Measurements from ENCODE around the gene LRRC37B. TPM values are rescaled to one million over a fixed set of nuclear protein-coding genes. Genes with fewer than 3 reads are reported as not detected.
"Not testable (repeated sequence)": the region's sequence is repeated elsewhere in the genome, so short reads cannot be mapped to it uniquely, and the experiment has no call there.

LRRC37B gene
- 23.4 TPM for total RNA-seq (ENCODE audit: unreplicated experiment)
- long read RNA-seq = 0 reads

GRCh38 chr17:32006957-32007462, at the start of gene LRRC37B:
LRRC37B (plus strand) TSS chr17:32007383; CDS start chr17:32021393, 14,010 bp downstream.
- no peaks in the 10 kb centered on the region for H3K36me3 Mint-ChIP-seq (ENCODE audit: unreplicated experiment)
- peak within 1 kb of the TSS; percentile 69 for H3K27ac Mint-ChIP-seq (ENCODE audit: unreplicated experiment)
- H3K9me3 Mint-ChIP-seq (ENCODE audit: unreplicated experiment) = no peaks in the 10 kb centered on the region
- peaks cover 2% of the 10 kb centered on the region for H3K4me1 Mint-ChIP-seq (ENCODE audit: low read depth, unreplicated experiment)
- DNase-seq = peak; percentile 92
- peak within 1 kb of the TSS; percentile 89 for H3K4me3 Mint-ChIP-seq (ENCODE audit: unreplicated experiment)
- no peaks in the 10 kb centered on the region for H3K27me3 Mint-ChIP-seq (ENCODE audit: unreplicated experiment)
- peak; percentile 98 for TF ChIP-seq CTCF (IDR thresholded peaks at IDR 0.05; ENCODE audit: partially characterized antibody, unreplicated experiment)

GRCh38 chr17:31964131-31964530, 43.1 kb upstream of the LRRC37B start:
- H3K4me3 Mint-ChIP-seq (ENCODE audit: unreplicated experiment); H3K27me3 Mint-ChIP-seq (ENCODE audit: unreplicated experiment); H3K9me3 Mint-ChIP-seq (ENCODE audit: unreplicated experiment); H3K36me3 Mint-ChIP-seq (ENCODE audit: unreplicated experiment); H3K27ac Mint-ChIP-seq (ENCODE audit: unreplicated experiment); DNase-seq; H3K4me1 Mint-ChIP-seq (ENCODE audit: low read depth, unreplicated experiment): not testable (repeated sequence)

- Mint-ChIP-seq H3K4me1 (ENCODE audit: low read depth, unreplicated experiment) (peaks cover 4% of the 10 kb centered on the region), H3K4me3 (ENCODE audit: unreplicated experiment) (no peak overlapping the region), H3K36me3 (ENCODE audit: unreplicated experiment) (no peaks in the 10 kb centered on the region), H3K9me3 (ENCODE audit: unreplicated experiment) (no peaks in the 10 kb centered on the region), H3K27ac (ENCODE audit: unreplicated experiment) (no peak overlapping the region), H3K27me3 (ENCODE audit: unreplicated experiment) (no peaks in the 10 kb centered on the region)
- TF ChIP-seq CTCF (IDR thresholded peaks at IDR 0.05; ENCODE audit: partially characterized antibody, unreplicated experiment) = no peak
- DNase-seq = no peak
Measured at GRCh38 chr17:31967648-31968047, 39.5 kb upstream of the LRRC37B start.

GRCh38 chr17:31970416-31970815, 36.8 kb upstream of the LRRC37B start:
- not testable (repeated sequence) for H3K4me1 Mint-ChIP-seq (ENCODE audit: low read depth, unreplicated experiment); H3K9me3 Mint-ChIP-seq (ENCODE audit: unreplicated experiment); H3K4me3 Mint-ChIP-seq (ENCODE audit: unreplicated experiment); H3K36me3 Mint-ChIP-seq (ENCODE audit: unreplicated experiment); H3K27ac Mint-ChIP-seq (ENCODE audit: unreplicated experiment); H3K27me3 Mint-ChIP-seq (ENCODE audit: unreplicated experiment); DNase-seq

GRCh38 chr17:31974269-31975071, 32.7 kb upstream of the LRRC37B start:
- H3K4me3 Mint-ChIP-seq (ENCODE audit: unreplicated experiment); H3K4me1 Mint-ChIP-seq (ENCODE audit: low read depth, unreplicated experiment); H3K27me3 Mint-ChIP-seq (ENCODE audit: unreplicated experiment); H3K27ac Mint-ChIP-seq (ENCODE audit: unreplicated experiment); DNase-seq; H3K36me3 Mint-ChIP-seq (ENCODE audit: unreplicated experiment); H3K9me3 Mint-ChIP-seq (ENCODE audit: unreplicated experiment): not testable (repeated sequence)

GRCh38 chr17:31975391-31975790, 31.8 kb upstream of the LRRC37B start:
- not testable (repeated sequence) for H3K27ac Mint-ChIP-seq (ENCODE audit: unreplicated experiment); H3K27me3 Mint-ChIP-seq (ENCODE audit: unreplicated experiment); DNase-seq; H3K36me3 Mint-ChIP-seq (ENCODE audit: unreplicated experiment); H3K9me3 Mint-ChIP-seq (ENCODE audit: unreplicated experiment); H3K4me3 Mint-ChIP-seq (ENCODE audit: unreplicated experiment); H3K4me1 Mint-ChIP-seq (ENCODE audit: low read depth, unreplicated experiment)

- not testable (repeated sequence) for DNase-seq; H3K9me3 Mint-ChIP-seq (ENCODE audit: unreplicated experiment); H3K27ac Mint-ChIP-seq (ENCODE audit: unreplicated experiment); H3K4me1 Mint-ChIP-seq (ENCODE audit: low read depth, unreplicated experiment); H3K4me3 Mint-ChIP-seq (ENCODE audit: unreplicated experiment); H3K36me3 Mint-ChIP-seq (ENCODE audit: unreplicated experiment); H3K27me3 Mint-ChIP-seq (ENCODE audit: unreplicated experiment)
Measured at GRCh38 chr17:31991821-31992220, 15.4 kb upstream of the LRRC37B start.
